Mononuclear cell (primary cell): ENCODE data around the gene SUSD3. TPM values are rescaled to one million over a fixed set of nuclear protein-coding genes. Genes with fewer than 3 reads are reported as not detected.

Experiments
- H3K27me3 ChIP-seq: 2 replicates; pipeline ENCODE4 v1.6.0; 2011; ENCODE audit warnings: low read length, control low read depth; ENCODE audit not compliant: insufficient read depth
- H3K4me1 ChIP-seq: 2 replicates; pipeline ENCODE4 v1.5.1; 2011; ENCODE audit warnings: mild to moderate bottlenecking, low read length, control low read depth; ENCODE audit not compliant: insufficient read depth
- H3K4me3 ChIP-seq: 2 replicates; pipeline ENCODE4 v1.5.1; 2011; ENCODE audit warnings: mild to moderate bottlenecking, low read length, moderate library complexity
- H3K9me3 ChIP-seq: 2 replicates; pipeline ENCODE4 v1.5.1; 2011; ENCODE audit warnings: low read depth, mild to moderate bottlenecking, control low read depth, low read length
- total RNA-seq: library from RNA; depleted of rRNA; stranded (reverse); fragments of >200 nt; gene quantifications from one replicate; pipeline ENCODE4 v1.2.3, GENCODE V29; 2012

Gene SUSD3
- total RNA-seq, 1 donor: 11.0 TPM

DNA sequence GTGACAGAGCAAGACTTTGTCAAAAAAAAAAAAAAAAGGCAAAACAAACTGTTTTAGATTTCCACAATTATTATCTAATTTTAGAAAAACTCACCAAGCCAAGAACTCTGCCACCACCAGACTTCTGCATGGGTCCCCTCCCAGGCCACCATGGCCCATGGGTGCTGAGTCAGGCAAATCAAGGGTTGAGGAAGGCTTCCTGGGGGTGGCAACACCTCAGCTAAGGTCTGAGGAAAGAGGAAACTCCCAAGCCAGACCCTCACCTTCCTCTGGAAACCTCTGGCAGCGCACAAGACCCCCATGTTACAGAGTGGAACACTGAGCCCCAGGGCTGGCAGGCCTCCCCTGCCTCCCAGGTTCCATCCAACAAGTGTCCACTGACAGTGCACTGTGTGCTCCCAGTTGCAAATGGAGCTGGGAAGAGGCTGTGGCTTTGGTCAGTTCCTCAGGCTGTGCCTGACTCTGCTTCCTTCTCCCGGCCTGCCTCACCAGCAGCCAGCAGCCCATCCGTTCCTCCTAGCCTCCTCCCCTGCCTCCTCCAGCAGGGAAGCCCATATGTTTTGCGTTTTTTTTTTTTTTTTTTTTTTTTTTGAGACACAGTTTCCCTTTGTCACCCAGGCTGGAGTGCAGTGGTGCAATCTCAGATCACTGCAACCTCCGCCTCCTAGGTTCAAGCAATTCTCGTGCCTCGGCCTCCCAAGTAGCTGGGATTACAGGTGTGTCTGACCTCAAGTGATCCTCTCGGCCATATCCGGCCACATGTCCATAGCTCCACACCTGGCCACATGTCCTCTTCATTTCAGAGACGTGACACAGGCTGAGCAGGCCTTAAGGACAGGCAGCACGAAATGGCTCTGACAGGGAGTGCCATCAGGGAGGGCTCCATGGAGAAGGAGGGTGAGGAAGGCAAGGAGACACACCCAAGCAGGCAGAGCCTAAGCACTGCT lies 3.5 kb upstream of the SUSD3 start:
- Histone ChIP-seq H3K4me1 (peaks cover 48% of the 10 kb centered on the region), H3K9me3 (no peaks in the 10 kb centered on the region), H3K27me3 (no peaks in the 10 kb centered on the region), H3K4me3 (no peak overlapping the region)

DNA sequence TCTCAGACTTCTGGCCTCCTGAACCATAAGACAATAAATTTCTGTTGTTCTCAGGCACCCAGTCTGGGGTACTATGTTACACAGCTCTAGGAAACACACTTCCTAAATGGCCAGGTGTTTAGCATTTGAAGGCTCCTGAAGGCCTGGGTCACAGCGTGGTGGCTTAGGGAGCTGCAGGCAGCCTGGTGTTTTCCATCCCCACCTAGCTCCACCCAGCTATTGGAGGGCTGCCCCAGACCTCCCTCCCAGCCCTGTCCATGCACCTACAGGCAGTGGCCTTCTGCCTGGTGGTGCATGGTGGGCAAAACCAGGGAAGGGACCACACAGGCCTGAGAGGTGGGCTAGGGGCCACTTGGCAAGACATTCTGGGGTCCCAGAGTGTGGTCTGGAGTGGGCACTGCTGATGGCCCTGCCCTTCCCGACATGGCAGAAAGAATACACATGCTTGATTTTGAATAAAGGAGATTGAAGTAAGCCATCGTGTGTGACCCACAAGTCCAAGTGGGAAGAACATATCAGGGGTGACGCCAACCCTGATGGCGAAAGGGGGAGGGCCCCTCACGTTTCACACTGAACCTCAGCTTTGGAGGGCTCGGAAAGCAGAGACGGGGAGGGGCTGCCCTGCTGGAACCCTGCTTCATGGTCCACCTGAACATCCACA lies 1.3 kb upstream of the SUSD3 start:
- Histone ChIP-seq H3K27me3 (no peaks in the 10 kb centered on the region), H3K4me1 (peaks cover 70% of the 10 kb centered on the region), H3K9me3 (no peaks in the 10 kb centered on the region), H3K4me3 (no peak overlapping the region)

GRCh38 chr9:93057703-93058354 lies 672 bp upstream of the SUSD3 start:
- peaks cover 76% of the 10 kb centered on the region for H3K4me1 ChIP-seq
- no peak overlapping the region for H3K4me3 ChIP-seq
- no peaks in the 10 kb centered on the region for H3K9me3 ChIP-seq
- H3K27me3 ChIP-seq: no peaks in the 10 kb centered on the region

GRCh38 chr9:93059011-93059714 lies 662 bp downstream of the SUSD3 start:
- H3K4me1 ChIP-seq: peaks cover 79% of the 10 kb centered on the region
- H3K27me3 ChIP-seq: no peaks in the 10 kb centered on the region
- no peaks in the 10 kb centered on the region for H3K9me3 ChIP-seq
- peak overlapping the region; percentile 46 for H3K4me3 ChIP-seq

DNA sequence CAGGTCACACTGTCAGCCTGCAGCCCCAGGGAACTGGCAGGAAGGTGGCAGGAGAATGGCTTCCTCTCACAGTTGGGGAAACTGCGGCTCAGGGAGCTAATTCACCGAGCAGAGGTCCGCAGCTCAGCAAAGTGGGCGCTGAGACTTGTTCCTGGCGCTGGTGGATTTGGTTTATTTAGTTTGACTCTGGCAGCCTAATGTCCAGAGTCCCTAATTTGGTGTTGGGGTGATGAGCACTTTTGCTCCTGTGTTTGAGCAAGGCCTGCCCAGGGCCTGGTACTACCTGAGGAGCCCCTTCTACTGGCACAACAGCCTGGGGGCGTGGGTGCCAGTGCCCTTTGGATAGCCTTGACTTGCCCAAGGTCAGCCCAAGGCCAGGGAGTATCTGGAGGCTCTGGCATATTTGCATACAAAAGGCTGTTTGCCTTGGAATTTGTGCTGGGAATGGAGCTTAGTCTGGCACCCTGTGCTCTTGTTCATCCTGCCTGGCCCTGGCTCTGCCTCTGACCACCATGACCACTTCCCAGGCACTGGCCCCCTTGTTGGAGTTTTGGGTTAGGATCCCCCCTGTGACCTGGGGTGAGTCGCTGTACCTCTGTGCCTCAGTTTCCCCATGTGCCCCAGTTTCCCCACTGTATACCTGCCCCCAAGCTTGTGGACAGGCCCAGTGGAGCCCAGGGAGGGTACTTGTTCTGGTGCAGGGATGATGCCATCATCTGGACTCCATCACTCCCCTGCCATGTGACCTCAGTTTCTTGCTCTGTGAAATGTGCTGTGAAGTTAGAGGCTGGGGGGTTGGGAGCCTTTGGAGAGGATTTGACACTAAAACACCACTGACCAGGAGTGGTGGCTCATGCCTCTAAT lies 1.4 kb downstream of the SUSD3 start:
- Histone ChIP-seq H3K27me3 (no peaks in the 10 kb centered on the region), H3K4me1 (peaks cover 79% of the 10 kb centered on the region), H3K4me3 (peak overlapping the region; percentile 46), H3K9me3 (no peaks in the 10 kb centered on the region)

GRCh38 chr9:93060746-93061259 lies 2.3 kb downstream of the SUSD3 start:
- no peak overlapping the region for H3K4me3 ChIP-seq

DNA sequence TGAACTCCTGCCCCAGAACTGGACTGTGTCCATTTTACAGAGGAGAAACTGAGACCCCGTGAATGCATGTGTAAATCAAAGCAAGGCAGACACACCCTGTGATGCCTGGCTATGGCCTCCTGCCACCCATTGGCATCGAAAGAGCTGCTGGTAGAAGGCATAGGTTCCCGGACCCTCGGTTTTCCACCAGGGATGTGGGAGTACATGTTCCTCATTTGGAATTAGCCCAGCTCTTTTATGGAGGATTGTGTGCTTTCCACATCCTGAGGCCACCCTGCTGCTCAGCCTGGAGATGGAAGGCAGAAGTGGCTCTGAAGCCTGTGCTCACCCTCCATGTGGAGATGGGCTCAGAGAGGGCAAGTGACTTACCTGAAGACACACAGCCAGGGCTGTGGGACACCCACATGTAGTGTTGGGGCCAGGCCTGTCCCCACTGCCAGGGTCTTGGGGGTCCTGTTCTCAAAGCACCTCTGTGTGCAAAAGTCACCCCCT lies 2.8 kb downstream of the SUSD3 start:
- Histone ChIP-seq H3K27me3 (no peaks in the 10 kb centered on the region), H3K4me1 (peaks cover 82% of the 10 kb centered on the region), H3K9me3 (no peaks in the 10 kb centered on the region), H3K4me3 (no peak overlapping the region)

More at GRCh38 chr9:93060746-93061259, 2.3 kb downstream of the SUSD3 start:
- H3K27me3 ChIP-seq: no peaks in the 10 kb centered on the region
- H3K4me1 ChIP-seq: peaks cover 79% of the 10 kb centered on the region
- no peaks in the 10 kb centered on the region for H3K9me3 ChIP-seq

DNA sequence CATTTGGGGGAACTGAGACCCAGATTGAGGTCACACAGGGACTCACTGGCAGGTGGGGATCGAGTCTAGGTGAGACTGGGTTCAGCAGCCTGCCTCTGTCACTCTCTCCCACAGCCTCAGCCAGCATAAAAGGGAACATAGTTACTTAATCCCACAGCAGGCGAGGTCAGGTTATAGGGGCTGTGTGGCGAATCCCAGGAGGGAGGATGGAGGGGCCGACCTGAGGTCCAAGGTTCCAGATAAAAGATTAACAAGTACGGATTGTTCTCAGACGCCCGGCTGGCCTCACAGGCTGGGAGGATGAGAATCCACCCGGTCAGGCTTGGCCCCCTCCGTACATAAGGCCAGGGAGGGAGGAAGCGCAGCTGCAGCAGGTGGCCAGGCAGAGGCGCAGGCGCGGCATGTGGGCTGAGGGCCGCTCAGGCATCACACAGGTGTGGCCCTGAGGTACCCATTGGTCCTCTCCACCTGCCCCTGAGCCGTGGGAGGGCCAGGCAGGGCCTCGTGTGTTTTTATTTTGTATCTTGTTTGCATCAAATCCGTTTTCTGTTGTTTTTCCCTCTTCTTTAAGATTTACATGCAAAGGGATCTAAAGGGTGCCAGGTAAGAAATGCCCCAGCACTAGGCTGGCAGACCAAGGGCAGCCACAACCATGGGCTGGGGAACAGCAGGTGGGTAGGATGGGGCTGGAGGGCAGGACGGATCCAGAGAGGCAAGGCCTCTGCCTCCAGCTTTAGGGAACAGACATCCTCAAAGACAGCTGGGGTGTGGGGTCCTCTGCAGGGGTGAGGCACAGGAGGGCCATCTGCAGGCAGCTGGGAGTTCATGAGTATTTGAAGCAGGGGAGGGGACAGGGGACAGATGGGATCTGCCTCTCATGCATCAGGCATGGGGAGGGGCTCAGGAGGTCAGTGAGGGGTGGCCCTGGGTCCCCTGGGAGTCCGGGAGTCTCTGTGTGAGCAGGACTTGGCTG lies 3.6 kb downstream of the SUSD3 start:
- Histone ChIP-seq H3K4me3 (no peak overlapping the region), H3K27me3 (no peaks in the 10 kb centered on the region), H3K4me1 (peaks cover 83% of the 10 kb centered on the region), H3K9me3 (no peaks in the 10 kb centered on the region)

DNA sequence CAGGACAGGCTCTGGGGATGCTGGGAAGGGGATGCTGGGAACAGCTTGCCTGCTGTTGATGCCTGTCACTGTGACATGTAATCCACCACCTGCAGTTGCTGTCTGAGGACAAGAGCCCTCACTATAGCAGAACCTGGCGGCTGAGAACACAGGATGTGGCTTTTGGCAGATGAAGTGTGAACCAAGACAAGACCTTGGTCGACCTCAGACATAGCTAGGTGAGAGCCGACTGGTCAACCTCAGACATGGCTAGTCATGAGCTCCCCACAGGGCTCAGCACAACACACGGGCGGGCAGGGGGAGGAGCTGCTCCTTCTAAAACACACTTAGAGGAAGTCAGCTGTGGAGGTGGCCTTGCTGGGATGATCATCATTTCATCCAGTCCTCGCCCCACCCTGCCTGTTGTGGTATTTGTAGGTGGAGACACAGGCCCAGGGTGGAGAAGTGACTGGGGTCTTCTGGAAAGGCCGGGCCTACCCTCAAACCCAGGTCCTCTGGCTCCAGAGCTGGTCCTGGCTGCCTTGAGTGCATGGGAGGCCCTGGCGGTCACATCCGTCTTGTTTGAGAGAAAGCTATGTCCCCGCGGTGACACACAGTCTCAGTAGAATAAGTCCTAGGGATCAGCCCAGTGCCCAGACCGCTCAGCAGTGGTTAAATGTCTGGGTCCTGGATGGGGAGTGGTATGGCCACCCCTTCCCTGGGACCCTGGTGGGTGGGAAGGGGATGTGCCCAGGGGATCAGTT lies 6.1 kb downstream of the SUSD3 start:
- H3K27me3 ChIP-seq: no peaks in the 10 kb centered on the region
- no peaks in the 10 kb centered on the region for H3K9me3 ChIP-seq
- H3K4me1 ChIP-seq: peaks cover 71% of the 10 kb centered on the region
- no peak overlapping the region for H3K4me3 ChIP-seq

DNA sequence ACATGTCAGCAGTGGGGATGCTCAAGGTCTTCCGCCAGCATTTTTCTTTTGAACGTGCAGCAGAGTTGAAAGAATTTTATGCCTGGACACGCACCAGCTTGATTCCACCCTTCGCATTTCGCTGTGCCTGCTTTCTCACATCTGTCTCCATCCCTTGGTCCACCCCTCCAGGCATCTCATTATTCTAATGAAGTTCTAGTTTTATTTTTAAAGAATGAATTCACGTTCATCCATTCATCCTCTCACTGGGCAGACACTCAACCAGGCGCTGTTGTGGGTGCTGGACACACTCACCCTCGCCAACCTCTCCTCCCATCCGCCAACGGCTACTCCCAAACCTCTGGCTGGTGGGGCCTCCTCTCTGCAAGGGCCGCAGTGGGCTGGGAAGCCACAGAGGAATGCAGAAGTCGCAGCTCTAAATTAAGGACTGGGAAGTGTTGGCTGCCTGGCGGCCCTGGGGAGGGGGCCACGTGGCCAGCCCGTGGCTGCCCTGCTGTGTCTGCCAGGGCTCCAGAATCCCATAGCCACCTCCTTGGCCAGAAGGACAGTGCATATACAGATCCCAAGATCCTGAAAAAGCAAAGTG lies 6.7 kb downstream of the SUSD3 start:
- Histone ChIP-seq H3K9me3 (no peaks in the 10 kb centered on the region), H3K27me3 (no peaks in the 10 kb centered on the region), H3K4me3 (no peak overlapping the region), H3K4me1 (peaks cover 65% of the 10 kb centered on the region)

- no peaks in the 10 kb centered on the region for H3K9me3 ChIP-seq
- peaks cover 49% of the 10 kb centered on the region for H3K4me1 ChIP-seq
- H3K27me3 ChIP-seq: no peaks in the 10 kb centered on the region
- no peak overlapping the region for H3K4me3 ChIP-seq
Observed at GRCh38 chr9:93066978-93067603, 8.6 kb downstream of the SUSD3 start.

- peaks cover 37% of the 10 kb centered on the region for H3K4me1 ChIP-seq
Observed at GRCh38 chr9:93068956-93069355, 10.5 kb downstream of the SUSD3 start.

More at GRCh38 chr9:93068956-93069355, 10.5 kb downstream of the SUSD3 start:
- Histone ChIP-seq H3K9me3 (no peaks in the 10 kb centered on the region), H3K4me3 (no peak overlapping the region), H3K27me3 (no peaks in the 10 kb centered on the region)
